Nephron (organoid): ENCODE measurements around the gene TM9SF3.

Experiments
- H3K27ac Mint-ChIP-seq, 3 experiments: 2 replicates each; pipeline ENCODE4 v1.8.0; 2020; ENCODE audit warnings: mixed read lengths in 3 of 3, mild to moderate bottlenecking in 2 of 3, moderate library complexity in 1 of 3
- H3K27me3 Mint-ChIP-seq: 2 replicates; pipeline ENCODE4 v1.8.0; 2021; ENCODE audit warnings: low read depth, mild to moderate bottlenecking, moderate library complexity, mixed read lengths
- H3K36me3 Mint-ChIP-seq: 2 replicates; pipeline ENCODE4 v1.8.0; 2020; ENCODE audit warnings: low read depth, mixed read lengths
- H3K4me1 Mint-ChIP-seq: 2 replicates; pipeline ENCODE4 v1.8.0; 2020; ENCODE audit warnings: mixed read lengths
- H3K4me3 Mint-ChIP-seq, 3 experiments: 2 replicates each; pipeline ENCODE4 v1.8.0; 2020; ENCODE audit warnings: mild to moderate bottlenecking in 3 of 3, mixed read lengths in 3 of 3, moderate library complexity in 2 of 3
- H3K9me3 Mint-ChIP-seq: 2 replicates; pipeline ENCODE4 v1.8.0; 2020; ENCODE audit warnings: mixed read lengths
- CTCF ChIP-seq, 3 experiments: fragments of 200-600 bp; sonication (generic); IDR thresholded peaks; one replicate each; pipeline ENCODE4 v1.5.0; 2021; ENCODE audit warnings: antibody characterized with exemption in 3 of 3; ENCODE audit not compliant: unreplicated experiment in 3 of 3

TM9SF3 gene

DNA sequence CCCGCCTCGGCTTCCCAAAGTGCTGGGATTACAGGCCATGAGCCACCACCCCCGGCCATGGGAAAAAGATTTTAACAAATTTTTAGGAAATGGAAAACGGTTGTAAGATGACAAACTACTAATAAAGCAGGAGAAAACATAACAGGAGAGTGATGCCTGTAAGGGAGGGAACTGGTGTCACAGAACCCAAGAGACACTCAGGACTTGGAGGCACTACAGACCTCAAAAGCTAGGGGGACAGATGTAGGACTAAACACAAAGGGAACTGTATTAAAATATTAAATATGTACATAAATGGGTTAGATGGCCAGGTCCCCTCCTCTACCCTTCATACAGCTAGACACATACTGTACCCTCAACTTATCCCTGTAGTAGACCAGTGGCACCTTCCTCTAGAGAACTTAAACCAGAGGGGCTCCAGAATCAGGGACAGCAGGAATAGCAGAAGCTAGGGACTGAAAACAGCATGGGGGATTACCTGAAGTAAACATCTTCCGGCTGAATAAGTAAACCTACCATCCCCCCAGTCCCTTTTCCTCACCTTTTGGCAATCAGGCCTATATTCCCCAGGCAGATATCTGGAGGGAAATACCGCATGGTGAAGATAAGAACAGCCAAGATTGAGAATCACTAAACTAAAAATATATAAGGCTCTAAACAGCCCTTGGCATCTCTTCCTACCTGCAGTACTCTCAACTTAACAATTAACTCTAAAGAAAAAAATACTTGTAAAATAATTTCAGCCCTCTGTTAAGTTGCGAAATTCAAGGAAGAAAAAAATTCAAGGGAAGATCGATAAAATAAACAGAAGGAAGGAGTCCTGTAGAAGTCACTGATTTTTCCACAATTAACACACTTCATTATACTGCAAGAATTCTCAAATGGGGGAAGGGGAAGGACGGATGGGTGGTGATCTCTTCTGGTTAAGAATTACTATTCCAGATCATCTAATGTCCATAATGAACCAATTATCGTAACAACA lies 15.5 kb downstream of the TM9SF3 start:
- Mint-ChIP-seq H3K9me3 (no peaks in the 10 kb centered on the region), H3K4me1 (peaks cover 5% of the 10 kb centered on the region), H3K27ac (no peak overlapping the region), H3K27me3 (no peaks in the 10 kb centered on the region), H3K4me3 (no peak overlapping the region), H3K36me3 (peaks cover 67% of the 10 kb centered on the region)
- no peak for TF ChIP-seq CTCF (IDR thresholded peaks at IDR 0.05; ENCODE audit: unreplicated experiment in 3 of 3)

DNA sequence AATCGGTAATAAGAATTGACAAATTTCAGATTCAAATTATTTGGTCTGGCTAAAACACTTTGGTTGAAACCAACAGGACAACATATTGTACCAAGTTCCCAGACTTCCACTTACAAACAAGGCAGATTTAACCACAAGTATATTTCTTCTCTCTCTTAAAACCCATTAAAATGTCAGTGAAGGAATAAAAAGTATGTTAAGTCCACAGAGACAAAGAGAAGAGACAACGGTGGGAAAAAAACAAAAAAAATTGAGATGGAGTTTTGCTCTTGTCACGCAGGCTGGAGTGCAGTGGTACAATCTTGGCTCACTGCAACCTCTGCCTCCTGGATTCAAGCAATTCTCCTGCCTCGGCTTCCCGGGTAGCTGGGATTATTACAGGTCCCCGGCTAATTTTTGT lies 16.3 kb downstream of the TM9SF3 start:
- peaks cover 70% of the 10 kb centered on the region for H3K36me3 Mint-ChIP-seq
- TF ChIP-seq CTCF (IDR thresholded peaks at IDR 0.05; ENCODE audit: unreplicated experiment in 3 of 3), result no peak
- H3K27ac Mint-ChIP-seq, result no peak overlapping the region
- H3K9me3 Mint-ChIP-seq, result no peaks in the 10 kb centered on the region
- H3K4me3 Mint-ChIP-seq, result no peak overlapping the region
- H3K27me3 Mint-ChIP-seq, result no peaks in the 10 kb centered on the region
- peaks cover 5% of the 10 kb centered on the region for H3K4me1 Mint-ChIP-seq

DNA sequence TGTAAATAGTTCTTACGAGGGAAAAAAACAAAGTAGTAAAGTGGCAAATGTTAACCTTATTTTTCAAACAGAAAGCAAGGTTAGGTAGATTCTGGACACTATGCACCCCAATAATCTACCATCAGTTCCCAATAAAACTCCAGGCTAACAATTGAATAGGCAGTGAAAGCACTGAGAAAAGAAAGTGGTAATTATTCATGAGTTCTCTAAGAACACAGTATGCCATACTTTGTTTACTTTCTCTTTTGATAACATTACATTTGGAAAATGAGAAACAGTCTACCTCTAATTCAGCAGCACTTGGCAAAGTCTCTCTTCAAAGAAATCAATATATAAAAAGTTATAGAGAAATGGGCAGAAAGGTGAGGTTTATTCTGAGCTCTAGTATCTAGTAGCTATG lies 18.4 kb downstream of the TM9SF3 start:
- Mint-ChIP-seq H3K4me3 (no peak overlapping the region), H3K27ac (no peak overlapping the region), H3K4me1 (peaks cover 5% of the 10 kb centered on the region), H3K9me3 (no peaks in the 10 kb centered on the region), H3K36me3 (peaks cover 61% of the 10 kb centered on the region), H3K27me3 (no peaks in the 10 kb centered on the region)
- TF ChIP-seq CTCF (IDR thresholded peaks at IDR 0.05; ENCODE audit: unreplicated experiment in 3 of 3), result no peak

GRCh38 chr10:96565774-96566173 lies 21.0 kb downstream of the TM9SF3 start:
- H3K9me3 Mint-ChIP-seq, result no peaks in the 10 kb centered on the region
- no peak overlapping the region for H3K4me3 Mint-ChIP-seq
- peaks cover 61% of the 10 kb centered on the region for H3K36me3 Mint-ChIP-seq
- no peak overlapping the region for H3K27ac Mint-ChIP-seq
- no peaks in the 10 kb centered on the region for H3K4me1 Mint-ChIP-seq
- no peaks in the 10 kb centered on the region for H3K27me3 Mint-ChIP-seq
- TF ChIP-seq CTCF (IDR thresholded peaks at IDR 0.05; ENCODE audit: unreplicated experiment in 3 of 3), result no peak

- Mint-ChIP-seq H3K9me3 (no peaks in the 10 kb centered on the region), H3K36me3 (peaks cover 51% of the 10 kb centered on the region)
- no peak for TF ChIP-seq CTCF (IDR thresholded peaks at IDR 0.05; ENCODE audit: unreplicated experiment in 3 of 3)
These were observed 25.6 kb downstream of the TM9SF3 start for GRCh38 chr10:96560966-96561887.

More at GRCh38 chr10:96560966-96561887, 25.6 kb downstream of the TM9SF3 start:
- H3K27ac Mint-ChIP-seq, result no peak overlapping the region
- no peaks in the 10 kb centered on the region for H3K4me1 Mint-ChIP-seq
- H3K4me3 Mint-ChIP-seq, result no peak overlapping the region
- H3K27me3 Mint-ChIP-seq, result no peaks in the 10 kb centered on the region
